GM04504 (cell line): ENCODE data around the gene UBL5.
"Not testable (repeated sequence)": the region's sequence is repeated elsewhere in the genome, so short reads cannot be mapped to it uniquely, and the experiment has no call there.

Source experiments
- DNase-seq: peaks from one replicate; pipeline ENCODE4 v3.0.0-alpha.2; 2012; ENCODE audit warnings: low read depth

UBL5 gene

DNA sequence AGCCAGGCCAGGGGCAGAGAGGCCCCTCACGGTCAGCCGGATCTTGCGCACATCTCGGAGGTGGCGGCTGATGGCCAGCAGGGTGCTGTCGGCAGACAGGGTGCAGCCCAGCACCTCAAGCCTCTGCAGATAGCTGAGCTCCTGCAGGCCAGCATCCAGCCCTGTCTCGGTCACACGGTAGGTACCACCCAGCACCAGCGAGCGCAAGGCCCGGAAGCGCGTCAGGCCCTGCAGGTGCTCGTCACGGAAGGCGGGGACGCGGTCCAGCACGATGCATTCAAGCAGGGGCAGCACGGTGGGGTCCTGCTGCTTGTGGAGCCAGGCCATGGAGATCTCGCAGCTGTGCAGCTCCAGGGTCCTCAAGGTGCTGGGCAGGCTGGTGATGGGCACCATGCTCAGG is 16.6 kb upstream of the UBL5 start:
- DNase-seq: no peak

DNA sequence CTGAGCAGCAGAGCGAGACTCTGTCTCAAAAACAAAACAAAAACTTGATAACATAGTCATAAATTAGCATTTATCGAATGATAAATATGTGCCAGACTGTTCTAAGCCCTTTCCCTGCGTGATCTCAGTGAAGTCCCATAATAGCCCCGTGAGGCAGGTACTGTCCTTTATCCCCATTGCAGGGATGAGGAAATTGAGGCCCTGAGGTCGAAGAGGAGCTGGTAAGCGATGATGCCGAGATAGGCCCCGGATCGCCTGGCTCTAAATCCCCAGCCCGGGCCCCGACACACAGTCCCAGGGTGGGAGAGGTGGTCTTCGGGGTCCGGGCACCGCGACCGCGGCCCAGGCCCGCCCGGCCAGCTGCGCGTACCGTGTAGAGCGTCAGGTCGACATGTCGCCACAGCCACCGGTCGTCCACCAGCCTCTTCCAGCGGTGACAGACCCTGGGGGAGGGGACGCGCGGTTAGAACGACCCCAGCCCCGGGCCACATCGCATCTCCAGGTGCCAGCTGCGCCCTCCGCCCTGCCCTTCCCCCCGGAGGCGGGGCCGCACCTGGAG is 9.5 kb upstream of the UBL5 start:
- DNase-seq: no peak

DNA sequence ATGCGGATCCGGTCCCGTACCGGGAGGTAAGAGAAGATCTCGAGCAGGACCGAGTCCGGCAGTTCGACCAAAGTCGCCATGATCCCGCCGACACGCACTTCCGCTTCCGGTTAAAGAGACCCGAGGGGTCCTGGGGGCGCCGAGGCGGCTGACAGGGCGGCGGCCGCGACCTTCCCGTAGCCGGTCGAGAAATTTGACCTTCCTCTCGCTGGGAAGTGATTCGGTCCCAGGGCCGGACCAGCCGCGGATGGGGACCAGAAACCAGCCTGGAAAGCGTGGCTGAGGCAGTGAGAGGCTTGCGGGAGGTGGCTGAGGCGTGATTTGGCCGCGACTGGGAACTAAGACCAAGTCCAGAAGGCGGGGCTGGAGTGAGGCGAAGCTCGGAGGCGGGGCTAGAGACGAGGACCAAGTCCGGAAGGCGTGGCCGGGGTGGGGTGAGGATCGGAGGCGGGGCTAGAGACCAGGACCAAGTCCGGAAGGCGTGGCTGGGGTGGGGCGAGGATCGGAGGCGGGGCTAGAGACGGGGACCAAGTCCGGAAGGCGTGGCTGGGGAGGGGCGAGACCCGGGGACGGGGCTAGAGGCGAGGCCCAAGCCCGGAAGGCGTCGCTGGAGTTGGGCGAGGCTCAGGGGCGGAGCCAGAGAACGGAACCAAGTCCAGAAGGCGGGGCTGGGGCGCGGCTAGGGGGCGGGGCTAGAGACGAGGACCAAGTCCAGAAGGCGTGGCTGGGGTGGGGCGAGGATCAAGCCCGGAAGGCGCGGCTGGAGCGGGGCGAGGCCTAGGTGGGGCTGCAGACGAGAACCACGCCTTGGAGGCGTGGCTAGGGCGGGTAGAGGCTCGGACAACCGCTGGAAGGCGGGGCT is 8.8 kb upstream of the UBL5 start, which contains the start of gene FBXL12:
Gene FBXL12 (minus strand): TSS at position 346 of the 862 bp plus-strand sequence. CDS start 266 bp downstream, at position 80.
- DNase-seq: peak; percentile 99

DNA sequence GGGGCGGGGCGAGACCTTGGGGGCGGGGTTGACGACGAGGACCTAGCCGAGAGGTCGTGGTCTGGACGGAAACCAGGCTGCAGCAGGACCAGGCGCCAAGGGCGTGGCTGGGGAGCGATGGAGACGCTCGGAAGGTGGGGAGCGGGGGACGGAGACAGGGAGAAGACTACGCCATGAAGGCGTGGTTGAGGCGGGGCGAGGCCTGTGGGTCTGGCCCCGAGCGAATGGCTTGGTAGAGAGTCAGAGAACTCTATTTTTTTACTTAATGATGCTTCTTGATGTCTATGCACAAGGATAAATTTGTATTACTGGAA is 8.2 kb upstream of the UBL5 start:
- DNase-seq: no peak

DNA sequence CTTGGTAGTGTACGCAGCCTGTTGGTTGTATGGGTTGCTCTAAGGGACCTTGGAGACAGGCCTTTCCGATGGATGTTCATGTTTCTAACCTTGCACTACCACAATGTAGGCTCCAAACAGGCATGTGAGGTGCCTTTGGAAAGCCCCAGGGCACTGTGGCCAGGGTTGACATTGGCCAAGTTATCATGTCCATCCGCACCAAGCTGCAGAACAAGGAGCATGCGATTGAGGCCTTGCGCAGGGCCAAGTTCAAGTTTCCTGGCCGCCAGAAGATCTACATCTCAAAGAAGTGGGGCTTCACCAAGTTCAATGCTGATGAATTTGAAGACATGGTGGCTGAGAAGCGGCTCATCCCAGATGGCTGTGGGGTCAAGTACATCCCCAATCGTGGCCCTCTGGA is 7.7 kb upstream of the UBL5 start:
- not testable (repeated sequence) for DNase-seq

DNA sequence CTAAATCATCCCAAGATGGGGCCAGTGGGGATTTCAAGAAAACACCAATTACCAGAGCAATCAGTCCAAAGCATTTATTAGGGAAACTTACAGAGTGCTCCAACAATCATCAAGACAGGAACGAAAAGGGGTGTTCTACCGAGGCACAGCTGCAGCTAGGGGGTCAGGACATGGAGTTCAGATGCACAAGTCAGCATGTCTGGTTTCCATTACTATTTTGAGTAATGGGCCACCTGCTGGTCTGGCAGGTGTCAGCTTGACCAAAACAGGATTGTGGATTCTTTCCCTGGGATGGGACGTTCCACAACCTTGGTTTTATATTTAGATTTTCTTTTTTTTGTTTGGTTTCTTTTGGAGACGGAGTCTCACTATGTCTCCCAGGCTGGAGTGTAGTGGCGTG is 3.9 kb upstream of the UBL5 start:
- DNase-seq: no peak

DNA sequence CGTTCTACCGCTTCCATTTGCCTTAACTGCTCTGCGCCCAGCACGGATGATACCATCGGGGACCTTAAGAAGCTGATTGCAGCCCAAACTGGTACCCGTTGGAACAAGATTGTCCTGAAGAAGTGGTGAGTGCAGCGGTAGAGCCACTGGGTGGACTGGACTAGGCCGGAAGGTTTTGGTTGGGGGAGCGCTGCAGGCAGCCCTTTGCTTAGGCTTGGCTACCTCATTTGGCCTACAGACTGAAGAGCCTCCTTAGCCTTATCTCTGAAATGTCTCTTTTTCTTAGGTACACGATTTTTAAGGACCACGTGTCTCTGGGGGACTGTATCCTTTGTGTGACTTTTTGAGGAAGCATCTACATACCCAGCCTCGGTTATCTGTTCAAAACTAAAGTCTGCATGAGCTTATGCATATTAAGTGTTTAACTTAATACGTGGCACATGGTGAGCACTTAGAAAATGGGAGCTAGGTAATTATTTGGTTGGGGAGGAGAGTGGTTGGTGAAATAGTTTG is 889 bp downstream of the UBL5 start:
- no peak for DNase-seq

DNA sequence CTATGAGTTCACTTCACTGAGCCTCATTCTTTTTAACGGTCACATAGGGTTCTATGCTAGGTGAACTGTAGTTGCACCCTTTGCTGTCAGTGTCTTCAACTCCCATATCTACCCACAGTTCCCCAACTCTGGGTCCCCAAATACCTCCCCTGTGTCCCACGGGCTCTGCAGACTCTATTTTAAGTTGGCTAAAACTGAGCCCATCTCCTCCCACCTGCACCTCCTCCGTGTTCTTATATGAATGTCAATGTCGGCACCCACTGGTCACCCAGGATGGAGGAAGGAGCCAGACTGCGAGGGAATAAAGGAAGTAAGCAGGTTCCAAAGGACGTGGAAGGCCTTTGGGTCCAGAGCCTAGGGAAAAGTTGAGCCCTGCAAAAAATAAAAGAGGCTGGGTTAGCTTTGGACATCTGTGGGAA is 6.6 kb downstream of the UBL5 start:
- DNase-seq: no peak

DNA sequence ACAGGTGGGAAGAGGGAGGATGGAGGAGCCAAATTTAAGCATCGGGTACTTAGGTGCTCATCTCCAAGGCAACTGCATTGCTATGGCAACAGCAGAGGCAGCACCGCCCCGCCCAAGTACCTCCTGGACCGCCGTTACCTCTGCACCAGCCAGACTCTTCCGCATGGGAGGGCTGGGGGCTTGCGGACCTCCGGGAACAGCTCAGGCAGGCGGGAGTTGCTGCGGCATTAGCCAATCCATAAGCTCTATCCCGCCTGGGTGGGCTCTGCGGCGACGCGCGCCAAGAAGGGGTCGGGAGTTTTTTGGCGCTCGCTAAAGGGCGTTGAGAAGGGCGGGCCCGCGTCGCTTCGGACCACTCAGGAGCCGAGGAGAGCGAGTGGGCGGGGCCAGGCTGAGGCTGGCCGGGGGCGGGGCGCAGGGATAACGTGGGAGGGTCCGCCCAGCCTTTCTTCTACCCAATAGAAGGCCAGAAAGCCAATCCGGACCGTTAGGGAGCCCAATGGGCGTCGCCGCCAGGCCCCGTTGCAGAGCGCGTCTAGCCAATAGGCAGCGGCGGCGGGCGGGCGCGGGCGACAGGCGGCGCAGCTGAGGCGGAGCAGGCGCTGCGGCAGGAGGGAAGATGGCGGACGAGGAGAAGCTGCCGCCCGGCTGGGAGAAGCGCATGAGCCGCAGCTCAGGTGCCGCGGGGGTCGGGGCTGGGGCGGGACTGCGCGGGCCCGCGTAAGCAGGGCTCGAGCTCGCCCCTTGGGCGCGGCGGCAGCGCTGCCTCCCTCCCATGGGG is 7.2 kb downstream of the UBL5 start, which contains the start of gene PIN1:
Gene PIN1 (plus strand): TSS at position 593 of the 781 bp plus-strand sequence. CDS start 27 bp downstream, at position 620.
- DNase-seq: peak; percentile 97

DNA sequence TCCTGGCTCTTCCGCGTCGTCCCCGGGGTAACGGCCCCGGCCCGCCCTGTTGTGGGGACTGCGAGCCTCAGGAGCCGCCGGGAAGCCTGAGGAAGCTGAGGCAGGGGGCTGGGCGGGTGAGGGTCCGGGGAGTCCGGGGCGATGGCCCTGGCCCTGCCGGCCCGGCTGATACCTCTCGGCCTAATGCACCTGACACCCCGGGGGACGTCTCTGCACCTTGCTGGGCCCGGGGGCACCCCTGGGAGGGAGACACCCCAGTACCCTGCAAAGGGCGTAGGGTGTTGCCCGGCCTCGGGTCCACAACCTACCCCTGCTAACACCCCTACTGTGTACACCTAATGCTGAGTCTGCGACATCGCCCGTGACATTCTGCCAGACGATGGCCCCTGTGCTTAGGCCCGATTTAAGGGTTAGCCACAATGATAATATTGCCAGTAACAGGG is 7.8 kb downstream of the UBL5 start:
- no peak for DNase-seq

DNA sequence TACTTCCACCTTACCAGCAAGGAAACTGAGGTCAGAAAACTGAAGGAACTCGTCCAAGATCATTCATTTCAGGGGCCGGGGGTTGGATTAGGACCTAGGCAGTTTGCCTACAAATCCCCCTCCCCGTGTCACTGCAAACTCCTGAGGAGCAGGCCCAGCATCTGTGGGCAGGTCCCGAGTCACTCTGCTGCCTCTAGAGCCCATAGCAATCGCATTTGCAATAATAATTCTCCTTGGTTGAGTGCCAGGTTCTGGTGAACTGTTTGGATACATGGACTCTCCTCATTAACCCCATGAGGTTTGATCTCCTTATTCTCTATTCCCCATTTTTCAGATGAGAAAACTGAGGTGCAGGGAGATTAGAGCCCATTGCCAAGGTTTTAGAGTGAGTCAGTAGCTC is 8.3 kb downstream of the UBL5 start:
- peak; percentile 23 for DNase-seq

DNA sequence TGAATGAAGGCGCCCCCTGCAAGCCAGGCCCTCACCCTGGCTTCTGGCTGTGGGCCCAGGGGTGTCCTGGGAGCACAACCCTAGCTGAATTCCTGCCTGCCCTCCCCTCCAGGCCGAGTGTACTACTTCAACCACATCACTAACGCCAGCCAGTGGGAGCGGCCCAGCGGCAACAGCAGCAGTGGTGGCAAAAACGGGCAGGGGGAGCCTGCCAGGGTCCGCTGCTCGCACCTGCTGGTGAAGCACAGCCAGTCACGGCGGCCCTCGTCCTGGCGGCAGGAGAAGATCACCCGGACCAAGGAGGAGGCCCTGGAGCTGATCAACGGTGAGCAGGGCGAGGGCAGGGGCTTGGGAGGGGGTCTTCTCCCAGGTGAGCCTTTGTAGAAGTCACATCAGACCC is 10.6 kb downstream of the UBL5 start:
- DNase-seq: no peak

DNA sequence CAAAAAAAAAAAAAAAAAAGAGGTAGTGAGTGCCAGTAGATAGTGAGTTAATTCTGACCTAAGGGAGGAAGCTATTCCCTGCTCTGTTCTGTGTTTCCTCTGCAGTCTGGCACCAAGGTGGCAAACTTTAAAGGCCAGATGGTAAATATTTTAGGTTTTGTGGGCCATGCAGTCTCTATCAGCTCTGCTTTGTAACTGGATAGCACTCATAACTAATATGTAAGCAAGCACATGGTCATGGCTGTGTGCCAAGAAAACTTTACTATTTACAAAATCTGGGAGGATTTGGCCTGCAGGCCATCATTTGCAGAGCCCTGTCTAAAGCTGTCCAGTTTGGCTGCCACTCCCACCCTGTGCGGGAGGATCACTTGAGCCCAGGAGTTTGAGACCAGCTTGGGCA is 11.7 kb downstream of the UBL5 start:
- no peak for DNase-seq

DNA sequence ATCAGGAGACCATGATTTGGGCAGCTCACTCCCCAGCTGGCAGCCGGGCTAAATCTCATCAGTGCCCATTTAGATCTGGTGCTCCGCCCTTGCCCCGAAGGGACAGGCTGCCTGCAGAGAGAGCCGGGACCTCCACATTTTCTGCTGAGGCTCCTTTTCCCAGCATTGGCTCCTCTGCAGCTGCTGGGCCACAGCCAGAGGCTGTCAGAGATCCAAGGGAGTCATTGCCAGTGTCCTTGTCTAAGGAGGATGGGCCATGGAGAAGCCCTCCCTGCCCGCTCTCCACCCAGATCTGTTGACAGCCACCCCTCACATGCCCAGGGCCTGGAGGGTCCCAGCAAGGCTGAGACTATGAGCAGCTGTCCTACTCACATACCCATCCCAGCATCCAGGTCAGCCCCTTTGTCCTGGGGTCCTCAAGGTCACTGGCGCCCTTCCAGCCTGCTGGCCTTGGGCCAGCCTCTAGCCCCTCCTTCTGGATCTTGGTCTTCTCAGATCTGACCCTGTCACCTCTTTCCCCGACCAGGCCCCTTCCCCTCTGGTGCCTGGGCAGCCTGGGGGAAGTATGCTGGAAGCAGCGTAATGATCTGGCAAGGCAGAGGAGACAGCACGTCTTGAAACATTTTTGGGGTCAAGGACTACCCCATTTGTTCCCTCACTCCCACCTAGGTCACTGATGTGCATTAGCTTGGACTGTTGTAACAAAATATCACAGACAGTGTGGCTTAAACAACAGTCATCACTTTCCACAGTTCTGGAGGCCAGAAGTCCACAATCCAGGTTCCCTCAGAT is 15.3 kb downstream of the UBL5 start:
- no peak for DNase-seq

DNA sequence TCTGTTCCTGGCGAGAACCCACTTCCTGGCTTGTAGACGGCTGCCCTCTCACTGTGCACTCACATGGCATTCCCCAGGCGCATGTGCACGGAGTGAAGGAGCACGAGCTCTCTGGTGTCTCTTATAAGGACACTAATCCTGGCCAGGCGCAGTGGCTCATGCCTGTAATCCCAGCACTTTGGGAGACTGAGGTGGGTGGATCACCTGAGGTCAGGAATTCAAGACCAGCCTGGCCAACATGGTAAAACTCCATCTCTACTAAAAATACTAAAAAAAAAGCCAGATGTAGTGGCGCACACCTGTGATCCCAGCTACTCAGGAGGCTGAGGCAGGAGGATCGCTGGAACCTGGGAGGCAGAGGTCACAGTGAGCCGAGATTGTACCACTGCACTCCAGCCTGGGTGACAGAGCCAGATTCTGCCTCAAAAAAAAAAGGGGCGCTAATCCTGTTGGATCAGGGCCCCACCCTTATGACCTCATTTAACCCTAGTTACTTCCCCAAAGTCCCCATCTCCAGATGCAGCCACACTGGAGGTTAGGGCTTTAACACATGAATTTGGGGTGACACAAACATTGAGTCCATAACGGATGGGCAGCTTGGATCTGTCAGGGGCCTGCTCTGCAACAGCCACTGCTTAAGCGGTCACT is 16.0 kb downstream of the UBL5 start:
- not testable (repeated sequence) for DNase-seq

DNA sequence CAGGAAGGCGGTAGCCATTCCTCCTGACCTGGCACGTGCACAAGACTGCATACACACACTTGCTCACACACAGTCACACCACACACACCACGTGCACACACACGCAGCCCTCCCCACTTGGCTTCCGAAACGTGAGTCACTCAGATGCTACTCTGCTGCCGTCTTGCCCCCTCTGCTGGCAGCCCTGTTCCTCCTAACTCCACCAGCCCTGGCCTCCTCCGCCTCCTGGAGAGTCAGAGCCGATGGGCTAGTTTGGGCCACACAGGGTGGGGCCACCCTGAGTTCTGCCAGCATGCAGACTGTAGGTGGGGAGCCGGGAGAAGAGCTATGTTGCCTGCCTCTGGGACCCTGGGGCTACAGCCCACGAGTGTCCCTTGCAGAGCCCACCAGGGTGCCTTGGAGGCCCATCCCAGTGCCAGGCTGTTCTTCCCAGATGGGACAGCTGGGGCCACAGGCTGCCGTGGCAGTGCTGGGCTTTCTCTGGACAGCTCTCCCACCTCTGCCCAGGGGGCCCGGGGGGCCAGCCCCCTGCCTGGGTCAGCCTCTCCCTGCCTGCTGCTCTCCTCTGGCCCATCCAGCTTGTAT is 19.5 kb downstream of the UBL5 start:
- DNase-seq: peak; percentile 88

DNA sequence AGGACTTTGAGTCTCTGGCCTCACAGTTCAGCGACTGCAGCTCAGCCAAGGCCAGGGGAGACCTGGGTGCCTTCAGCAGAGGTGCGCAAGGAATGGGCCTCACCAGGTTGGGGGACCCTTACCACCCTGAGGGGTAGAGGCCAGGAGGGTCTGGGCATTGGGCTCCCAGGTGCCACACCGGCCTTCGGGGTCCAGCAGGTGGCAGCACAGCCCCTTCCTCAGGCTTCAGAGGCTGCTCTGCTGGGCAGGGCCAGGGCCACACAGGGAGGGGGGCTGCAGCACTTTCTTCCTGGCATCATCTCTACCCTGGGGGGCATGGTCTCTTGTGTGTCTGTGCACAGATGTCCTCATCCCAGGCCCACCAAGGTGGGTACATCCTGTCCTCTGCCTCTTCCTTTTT is 20.3 kb downstream of the UBL5 start:
- DNase-seq: no peak

DNA sequence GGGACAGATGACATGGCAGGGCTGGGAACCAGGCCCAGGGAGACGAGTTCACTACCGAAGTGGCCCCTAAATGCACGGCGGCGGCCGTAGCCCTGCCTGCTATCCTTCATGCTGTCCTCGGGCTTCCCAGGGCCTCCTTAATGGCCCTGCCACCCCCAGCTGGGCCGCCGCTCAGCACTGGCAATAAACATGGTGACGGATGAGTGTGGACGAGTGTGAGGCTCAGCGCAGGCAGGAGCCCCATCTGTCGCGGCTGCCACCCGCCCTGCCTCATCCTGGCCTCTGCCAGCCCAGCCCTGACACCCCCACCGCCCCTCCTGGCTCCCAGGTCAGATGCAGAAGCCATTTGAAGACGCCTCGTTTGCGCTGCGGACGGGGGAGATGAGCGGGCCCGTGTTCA is 21.0 kb downstream of the UBL5 start:
- DNase-seq: no peak

DNA sequence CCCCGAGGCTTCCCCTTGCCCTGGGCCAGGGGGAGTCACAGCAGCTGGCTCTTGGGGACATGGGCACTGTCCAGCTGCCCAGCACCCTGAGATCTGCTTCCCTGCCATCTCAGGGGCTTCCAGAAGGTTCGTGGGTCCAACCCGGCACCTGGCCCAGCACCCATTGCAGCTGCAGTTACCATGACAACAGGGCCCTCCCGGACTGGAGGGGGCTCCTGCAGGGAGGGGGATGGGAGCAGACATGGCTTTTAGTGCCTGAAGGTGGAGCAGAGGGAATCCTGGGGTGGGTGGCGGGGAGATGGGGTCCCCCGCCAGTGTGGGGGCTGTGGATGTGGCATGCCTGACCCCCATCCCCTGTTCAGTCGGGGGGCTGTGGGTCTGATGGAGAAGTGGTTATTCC is 22.1 kb downstream of the UBL5 start:
- DNase-seq: no peak

DNA sequence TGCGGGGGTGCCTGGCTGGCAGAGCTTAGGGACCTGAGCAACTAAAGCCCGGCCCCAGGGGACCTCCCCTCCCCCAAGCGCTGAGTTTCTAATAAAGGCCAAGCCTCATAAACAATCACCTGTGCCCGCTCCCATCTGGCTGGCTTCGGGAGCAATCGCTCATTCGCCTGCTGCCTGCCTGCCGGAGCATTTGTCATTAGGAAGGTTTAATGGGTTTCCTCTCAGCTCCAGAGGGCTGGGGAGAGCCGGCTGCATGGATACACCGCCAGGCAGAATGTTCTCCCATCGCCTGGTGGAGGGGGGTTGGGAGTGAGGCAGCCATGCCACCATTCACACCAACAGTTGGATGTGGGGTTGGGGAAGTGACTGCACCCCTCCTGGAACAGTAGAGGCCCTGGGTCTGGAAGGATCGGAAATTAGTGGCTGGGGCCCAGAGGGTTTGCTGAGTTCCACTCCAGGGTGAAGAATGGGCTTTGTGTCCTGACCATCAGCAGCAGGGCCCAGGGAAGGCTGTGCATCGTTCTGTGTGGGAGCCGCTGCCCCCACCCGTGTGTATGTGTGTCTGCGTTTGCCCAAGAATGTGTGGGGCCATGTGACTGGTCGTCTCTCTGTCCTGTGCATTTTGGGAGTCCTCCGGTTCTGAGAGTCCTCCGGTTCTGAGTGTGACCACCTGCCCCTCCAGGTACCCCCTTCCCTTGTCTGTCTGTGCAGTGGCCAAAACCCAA is 22.7 kb downstream of the UBL5 start:
- DNase-seq: no peak
